GM18511 (cell line): ENCODE results near the gene TEX264.

Experiments
- ATAC-seq: cut with Tn5 transposase; IDR thresholded peaks from one replicate; pipeline ENCODE4 v1.9.1; 2021; ENCODE audit warnings: mild to moderate bottlenecking, moderate library complexity; ENCODE audit not compliant: unreplicated experiment

Gene TEX264

GRCh38 chr3:51673802-51674654, 3.0 kb downstream of the TEX264 start:
- ATAC-seq, result no peak

- ATAC-seq, result no peak
Measured at GRCh38 chr3:51675201-51675611, 4.2 kb downstream of the TEX264 start.

GRCh38 chr3:51676102-51676640, 5.1 kb downstream of the TEX264 start:
- no peak for ATAC-seq

GRCh38 chr3:51677358-51677757, 6.3 kb downstream of the TEX264 start:
- no peak for ATAC-seq

GRCh38 chr3:51678186-51678585, 7.1 kb downstream of the TEX264 start:
- ATAC-seq, result no peak

- ATAC-seq, result no peak
Measured at GRCh38 chr3:51678641-51679040, 7.6 kb downstream of the TEX264 start.

GRCh38 chr3:51679318-51679717, 8.3 kb downstream of the TEX264 start:
- no peak for ATAC-seq

- ATAC-seq, result no peak
Measured at GRCh38 chr3:51679777-51680176, 8.7 kb downstream of the TEX264 start.

GRCh38 chr3:51680196-51680595, 9.1 kb downstream of the TEX264 start:
- ATAC-seq, result no peak

- no peak for ATAC-seq
Measured at GRCh38 chr3:51680663-51681230, 9.7 kb downstream of the TEX264 start.

- ATAC-seq, result no peak
Measured at GRCh38 chr3:51681453-51681852, 10.4 kb downstream of the TEX264 start.

- ATAC-seq, result peak; percentile 85
Measured at GRCh38 chr3:51682079-51682478, 11.0 kb downstream of the TEX264 start.

- ATAC-seq, result no peak
Measured at GRCh38 chr3:51682526-51682925, 11.5 kb downstream of the TEX264 start.

GRCh38 chr3:51683566-51683965, 12.5 kb downstream of the TEX264 start:
- no peak for ATAC-seq

- ATAC-seq, result no peak
Measured at GRCh38 chr3:51684971-51685751, 14.1 kb downstream of the TEX264 start.

- no peak for ATAC-seq
Measured at GRCh38 chr3:51686056-51686455, 15.0 kb downstream of the TEX264 start.

GRCh38 chr3:51686512-51687215, 15.6 kb downstream of the TEX264 start:
- peak; percentile 74 for ATAC-seq

GRCh38 chr3:51687431-51688205, 16.6 kb downstream of the TEX264 start:
- ATAC-seq, result no peak

- no peak for ATAC-seq
Measured at GRCh38 chr3:51688206-51688600, 17.2 kb downstream of the TEX264 start.

GRCh38 chr3:51691021-51691420, 20.0 kb downstream of the TEX264 start:
- ATAC-seq, result no peak
